HG03457 (cell line): Measurements from ENCODE around the gene LYRM9.
"Not testable (repeated sequence)": the region's sequence is repeated elsewhere in the genome, so short reads cannot be mapped to it uniquely, and the experiment has no call there.

Source experiments
- ATAC-seq: cut with Tn5 transposase; IDR thresholded peaks from one replicate; pipeline ENCODE4 v1.9.1; 2021; ENCODE audit warnings: moderate number of reproducible peaks; ENCODE audit not compliant: unreplicated experiment

The LYRM9 gene

DNA sequence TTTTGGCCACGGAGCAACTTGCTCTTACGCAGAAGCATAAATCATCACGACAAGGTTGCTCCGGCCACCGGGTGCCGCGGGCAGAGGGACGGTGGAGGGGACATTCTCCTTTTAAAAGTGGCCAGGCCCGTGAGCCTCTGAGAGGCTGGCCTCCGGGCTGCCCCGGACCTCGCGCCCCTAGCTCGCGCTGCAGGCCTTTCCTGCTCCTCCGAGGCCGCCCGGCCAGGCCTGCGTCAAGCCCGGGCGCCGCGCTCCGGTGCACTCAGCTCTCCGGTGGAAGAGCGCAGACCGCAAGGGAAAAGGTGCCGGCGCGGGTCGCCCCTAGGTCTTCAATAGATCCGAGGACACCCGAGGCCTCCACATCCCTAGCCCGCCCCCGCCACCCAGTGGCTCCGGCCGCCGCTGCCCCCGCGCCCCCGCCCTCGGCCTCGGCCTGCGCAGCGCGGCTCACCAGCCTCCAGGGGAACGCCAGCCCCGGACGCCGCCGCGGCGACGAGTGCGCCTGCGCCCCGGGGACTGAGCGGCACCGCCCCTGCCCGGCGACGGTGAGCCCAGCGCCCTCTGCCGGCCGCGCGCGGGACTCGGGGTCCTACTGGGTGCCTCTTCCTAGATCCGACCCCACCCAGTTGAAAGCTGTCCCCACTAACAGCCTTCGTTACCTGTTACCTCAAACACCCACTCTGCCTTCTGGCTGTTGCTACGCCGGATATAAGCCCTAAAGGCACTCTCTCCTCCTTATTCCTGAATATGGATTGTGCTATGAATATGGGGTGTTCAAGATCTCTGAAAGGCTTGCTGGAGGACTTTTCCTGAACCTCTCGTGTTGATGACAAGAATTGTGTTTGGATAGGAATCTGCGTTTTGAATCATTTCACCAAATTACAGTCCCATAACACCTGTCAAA lies at the start of gene LYRM9:
Gene LYRM9 (minus strand): TSS at position 500 of the 904 bp plus-strand sequence. CDS start 10,671 bp downstream, outside the sequence.
- peak; percentile 77 for ATAC-seq

DNA sequence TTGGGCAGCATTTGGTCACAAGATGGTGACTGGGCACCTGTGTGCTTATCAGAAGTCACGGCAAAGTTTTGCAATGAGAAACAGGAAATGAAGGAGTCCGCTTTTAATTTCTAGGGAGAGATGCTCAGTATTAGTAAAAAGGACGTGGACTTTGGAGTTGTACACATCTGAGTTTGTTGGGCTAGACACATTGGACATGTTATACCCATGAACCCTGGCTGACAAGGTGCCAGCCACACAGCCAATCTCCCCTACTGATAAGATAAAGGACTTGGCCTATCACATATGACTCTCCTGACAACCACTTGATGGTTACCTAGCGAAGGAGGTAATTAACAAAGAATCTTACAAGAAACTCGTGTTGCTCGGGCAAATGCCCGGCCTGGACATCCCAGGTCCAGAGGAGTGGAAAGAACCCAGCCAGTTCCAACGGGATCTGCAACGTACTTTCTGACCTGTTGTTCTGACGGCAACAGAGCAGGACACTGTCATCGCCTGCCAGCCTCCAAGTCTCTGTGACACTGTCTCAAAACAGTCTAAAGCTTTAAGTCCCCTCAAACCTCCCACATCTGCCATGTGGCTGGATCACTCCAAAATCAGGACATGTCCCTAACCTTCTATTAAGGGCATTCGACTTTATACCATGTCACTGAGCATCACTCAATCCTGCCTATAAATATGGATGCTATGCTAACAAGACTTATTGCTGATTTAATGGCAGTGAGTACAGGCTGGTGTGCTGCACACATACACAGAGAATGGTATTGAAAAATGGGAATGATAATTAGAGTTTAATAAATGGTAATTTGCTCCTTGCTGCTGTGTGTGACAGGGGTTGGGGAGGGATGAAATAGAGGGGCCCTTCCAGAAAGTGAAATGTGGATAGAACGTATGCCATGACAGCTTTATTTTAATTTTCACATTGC lies 47.6 kb upstream of the LYRM9 start:
- ATAC-seq, result no peak

DNA sequence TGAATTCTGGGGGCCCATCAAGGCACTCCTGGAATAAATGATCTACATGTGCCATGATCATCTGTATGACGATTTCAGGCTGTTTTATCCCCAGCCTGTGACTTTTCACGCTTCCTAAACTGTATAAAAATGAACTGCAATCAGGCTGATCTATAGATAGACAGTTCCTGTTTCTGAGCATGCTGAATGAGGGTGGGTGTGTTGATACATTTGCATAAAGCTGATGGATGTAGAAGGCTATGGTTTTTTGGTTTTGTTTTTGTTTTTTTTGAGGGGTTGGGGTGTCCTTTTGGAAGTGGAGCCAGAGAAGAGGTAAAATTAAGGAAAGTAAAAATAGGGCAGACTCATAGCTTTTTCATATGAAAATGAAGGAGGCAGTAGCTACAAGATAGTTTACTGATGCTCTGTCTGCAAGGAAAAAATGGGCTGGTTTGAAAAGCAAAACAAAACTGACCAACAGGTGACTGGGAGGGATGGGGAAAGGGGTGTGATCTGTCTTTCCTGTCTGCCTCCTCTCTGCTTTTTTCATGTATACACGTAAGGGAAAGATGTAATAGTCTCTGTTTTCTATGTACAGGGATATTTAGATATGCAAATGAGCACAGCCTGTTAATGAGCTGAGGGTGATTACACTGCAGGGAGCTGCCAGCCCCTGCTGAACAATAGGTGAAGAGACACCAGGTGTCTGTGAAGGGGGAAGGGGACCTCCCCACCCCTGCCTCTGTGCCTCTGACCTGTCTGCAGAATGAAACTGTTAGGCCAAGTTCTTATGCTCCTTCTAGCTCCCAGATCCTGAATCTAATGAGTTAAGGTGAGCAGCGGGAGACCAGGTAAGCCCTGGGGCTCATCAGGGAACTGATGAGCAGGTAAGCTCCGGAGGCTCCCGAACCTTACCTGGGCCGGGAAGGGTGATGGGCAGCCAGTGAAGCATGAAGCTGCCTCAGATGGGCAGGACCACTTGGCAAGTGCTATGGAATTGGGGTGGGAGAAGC lies 46.6 kb upstream of the LYRM9 start:
- no peak for ATAC-seq

DNA sequence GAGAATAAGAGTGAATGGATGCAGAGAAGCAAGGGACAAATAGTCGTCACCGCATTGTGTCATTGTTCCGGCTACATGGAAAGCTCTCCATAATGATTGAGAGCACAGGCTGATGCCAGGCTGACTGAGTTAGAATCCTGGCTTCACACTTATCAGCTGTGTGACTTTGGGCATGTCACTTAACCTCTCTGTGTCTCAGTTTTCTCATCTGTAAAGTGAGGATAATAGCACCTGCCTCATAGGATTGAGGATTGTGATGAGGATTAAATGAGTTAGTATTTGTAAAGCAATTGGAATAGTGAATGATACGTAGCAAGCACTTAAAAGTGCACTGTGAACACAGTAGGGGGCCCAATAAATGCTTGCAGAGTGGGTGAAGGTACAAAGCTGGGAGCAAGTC lies 45.7 kb upstream of the LYRM9 start:
- no peak for ATAC-seq

DNA sequence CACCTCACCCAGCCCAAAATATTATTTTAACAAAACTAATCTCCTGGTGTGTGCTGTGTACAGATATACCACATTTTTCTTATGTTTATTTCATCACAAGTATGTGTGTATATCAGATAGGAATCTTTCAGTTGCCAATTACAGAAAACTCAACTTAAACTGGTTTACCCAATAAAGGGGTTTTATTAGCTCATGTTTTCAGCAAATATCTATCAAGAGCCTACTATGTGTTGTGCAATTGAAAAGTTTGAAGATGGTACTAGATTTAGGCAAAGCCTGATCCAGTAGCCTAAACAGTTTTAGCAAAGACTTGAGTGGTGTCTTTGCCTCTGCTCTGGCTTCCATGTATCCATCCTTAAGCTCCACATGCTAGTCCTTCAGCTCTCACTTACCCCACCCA lies 45.1 kb upstream of the LYRM9 start:
- no peak for ATAC-seq

DNA sequence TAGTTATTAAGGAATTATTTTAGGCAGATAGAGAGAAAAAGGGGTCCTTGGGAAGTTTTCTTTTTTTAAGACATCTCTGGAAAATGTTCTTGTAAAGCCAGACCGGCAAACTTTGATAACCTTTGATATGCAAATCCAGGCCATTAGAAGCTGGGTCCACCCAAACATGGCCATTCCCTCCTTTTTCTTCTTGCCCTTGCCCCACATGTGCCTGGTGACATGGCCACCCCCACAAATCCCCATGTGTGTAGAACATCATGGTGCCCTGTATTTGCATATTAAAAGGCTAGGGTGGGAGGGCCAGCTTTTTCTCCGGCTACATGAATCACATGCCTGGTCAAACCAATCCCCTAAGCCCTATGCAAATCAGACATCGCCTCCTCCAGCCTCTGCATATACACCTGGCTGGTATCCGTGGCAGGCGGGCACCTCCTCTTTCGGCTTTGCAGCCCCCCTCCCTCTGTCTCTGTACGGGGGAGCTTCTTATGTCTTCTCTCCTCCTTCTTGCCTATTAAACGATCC lies 43.9 kb upstream of the LYRM9 start:
- no peak for ATAC-seq

DNA sequence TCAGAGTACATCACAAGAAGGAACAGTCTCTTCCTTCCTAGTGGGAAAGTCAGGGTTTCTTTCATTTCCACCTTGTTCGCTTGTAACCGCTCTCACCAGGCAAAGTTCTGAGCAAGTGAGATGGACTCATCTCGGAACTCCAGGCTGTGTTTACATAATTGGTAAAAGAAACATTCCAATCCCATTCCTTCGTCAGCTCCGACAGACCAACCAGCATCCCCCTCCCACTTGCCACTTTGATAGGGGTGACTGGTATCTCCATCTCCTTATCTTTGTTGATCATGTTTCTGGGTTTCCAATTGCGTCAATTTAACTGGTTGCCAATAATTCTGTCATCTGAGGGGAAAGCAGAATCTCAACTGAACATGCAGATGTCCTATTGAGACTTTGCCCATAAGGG lies 36.8 kb upstream of the LYRM9 start:
- ATAC-seq, result no peak

DNA sequence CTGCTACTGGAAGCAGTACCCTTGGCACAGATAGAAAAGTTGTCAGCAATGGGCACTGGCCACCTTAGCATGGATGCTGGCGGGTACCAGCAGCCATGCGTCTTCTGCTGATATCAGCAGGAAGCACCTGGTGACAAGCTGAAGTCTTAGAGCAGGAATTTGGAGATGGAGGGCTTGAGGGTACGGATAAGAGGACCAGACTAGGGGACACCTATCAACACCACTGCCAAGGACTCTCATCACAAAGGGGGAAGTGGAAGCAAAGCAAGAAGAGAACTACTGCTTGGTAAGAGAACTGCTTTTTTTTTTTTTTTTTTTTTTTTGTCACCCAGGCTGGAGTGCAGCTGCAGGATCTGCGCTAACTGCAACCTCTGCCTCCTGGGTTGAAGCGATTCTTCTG lies 35.4 kb upstream of the LYRM9 start:
- ATAC-seq, result no peak

DNA sequence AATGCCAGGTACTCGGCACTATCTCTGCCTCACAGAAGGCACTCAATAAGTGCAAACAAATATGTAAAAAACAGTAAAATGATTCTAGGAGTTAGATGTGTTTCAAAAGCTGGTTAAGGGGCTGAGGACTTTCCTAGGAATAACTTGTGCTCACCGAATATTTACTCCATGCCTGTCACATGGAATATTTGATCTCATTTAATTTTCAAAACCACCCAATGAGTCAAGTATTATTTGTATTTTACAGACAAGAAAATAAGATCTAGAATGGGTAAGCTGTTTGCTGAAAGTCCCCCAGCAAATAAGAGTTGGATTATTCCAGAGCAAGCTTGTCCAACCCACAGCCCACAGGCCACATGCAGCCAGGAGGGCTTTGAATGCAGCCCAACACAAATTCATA lies 34.6 kb upstream of the LYRM9 start:
- no peak for ATAC-seq

DNA sequence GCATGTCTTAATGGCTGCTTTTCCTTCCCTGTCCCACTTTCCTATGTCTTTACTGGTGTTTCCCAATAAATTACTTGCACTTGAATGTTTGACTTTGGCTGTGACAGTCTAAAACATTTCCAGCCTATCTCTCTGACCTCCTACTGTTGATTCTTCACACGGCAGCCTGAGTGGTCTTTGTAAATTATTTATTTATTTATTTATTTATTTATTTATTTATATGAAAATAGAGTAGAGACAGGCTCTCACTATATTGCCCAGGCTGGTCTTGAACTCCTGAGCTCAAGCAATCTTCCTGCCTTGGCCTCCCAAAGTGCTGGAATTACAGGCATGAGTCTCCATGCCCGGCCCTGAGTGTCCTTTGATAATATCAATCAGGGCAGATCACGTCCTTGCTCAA lies 28.4 kb upstream of the LYRM9 start:
- no peak for ATAC-seq

DNA sequence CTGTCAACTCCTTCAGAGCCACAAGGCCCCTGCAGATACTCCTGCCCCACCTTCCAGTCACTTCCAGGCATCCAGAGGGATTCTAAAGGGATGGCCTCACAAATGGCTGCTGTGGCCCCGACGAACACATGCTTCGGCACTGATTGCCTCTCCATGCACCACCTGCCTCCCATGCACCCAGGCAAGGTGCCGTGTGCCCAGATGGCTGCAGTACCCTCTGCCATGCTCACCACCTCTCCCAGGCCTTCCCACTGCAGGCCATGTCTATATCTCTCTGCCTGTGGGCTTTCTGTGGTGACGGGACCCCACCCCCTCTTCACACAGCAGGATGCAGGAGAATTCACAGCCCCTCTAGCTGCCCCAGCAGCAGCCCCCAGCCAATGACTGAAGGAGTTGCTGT lies 27.9 kb upstream of the LYRM9 start:
- no peak for ATAC-seq

DNA sequence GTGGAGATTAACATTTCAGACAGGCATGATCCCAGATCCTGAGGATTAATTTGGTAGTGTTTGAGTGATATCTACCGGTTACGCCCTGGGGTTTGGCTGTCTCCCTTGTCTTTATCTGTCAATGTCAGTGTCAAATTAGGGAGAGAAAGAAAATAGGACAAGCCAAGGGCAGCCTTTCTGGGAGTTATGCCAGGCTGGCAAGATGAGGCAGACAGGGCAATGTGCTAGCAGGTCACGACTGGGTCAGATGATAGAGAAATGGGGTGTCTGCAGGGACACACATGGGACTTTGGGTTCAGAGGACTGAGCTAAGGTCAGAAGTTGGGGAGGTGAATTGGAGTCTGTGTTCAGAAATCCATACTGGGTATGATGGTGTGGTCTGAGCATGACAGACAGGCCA lies 27.4 kb upstream of the LYRM9 start:
- no peak for ATAC-seq

DNA sequence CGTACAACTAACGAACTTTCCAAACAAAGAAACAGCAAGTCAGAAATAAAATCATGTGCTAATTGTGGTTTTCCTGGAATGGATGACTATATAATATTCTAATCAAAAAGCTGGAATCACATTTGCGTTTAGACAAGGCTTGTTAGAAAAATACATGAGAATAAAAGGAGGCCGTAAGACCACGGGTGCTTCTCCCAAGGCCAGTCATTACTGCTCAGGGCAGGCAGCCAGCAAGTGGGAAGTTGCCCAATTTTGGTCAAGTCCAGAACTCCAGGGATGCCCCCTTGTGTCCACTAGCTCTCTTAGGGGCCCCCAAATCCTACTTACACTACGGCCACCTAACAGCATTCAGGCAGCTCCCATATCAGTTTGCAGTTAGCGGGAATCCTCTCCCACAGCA lies 25.9 kb upstream of the LYRM9 start:
- no peak for ATAC-seq

DNA sequence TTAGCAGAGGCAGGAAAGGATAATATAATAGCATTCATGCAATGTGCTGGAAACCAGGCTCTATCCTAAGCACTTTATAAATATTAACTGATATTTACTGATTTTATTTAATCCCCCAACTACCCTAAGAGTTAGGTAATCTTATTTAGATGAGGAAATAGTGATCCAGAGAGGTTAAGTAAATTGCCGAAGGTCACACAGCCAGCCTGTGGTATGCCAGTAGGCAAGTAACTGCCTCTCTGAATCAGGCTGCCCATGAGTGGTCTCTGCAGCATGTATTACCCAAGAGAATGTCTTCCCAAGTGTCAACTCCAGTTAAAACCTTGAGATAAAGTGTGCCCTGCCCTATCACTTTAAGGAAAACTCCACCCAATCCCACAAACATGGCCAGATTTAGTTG lies 25.3 kb upstream of the LYRM9 start:
- no peak for ATAC-seq

DNA sequence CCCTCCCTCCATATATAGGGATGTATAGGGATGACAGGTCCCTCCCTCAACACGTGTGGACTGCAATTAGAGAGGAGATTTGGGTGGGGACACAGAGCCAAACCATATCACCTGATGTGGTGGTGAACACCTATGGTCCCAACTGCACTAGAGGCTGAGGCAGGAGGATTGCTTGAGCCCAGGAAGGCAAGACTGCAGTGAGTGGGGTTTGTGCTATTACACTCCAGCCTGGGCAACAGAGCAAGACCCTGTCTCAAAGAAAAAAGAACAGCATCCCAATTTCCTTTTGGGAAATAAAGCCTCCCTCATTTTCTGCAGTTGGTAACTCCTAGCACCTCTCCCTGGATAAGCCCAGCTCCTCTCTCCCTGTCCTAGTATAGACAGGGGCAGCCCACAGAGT lies 23.8 kb upstream of the LYRM9 start:
- no peak for ATAC-seq

DNA sequence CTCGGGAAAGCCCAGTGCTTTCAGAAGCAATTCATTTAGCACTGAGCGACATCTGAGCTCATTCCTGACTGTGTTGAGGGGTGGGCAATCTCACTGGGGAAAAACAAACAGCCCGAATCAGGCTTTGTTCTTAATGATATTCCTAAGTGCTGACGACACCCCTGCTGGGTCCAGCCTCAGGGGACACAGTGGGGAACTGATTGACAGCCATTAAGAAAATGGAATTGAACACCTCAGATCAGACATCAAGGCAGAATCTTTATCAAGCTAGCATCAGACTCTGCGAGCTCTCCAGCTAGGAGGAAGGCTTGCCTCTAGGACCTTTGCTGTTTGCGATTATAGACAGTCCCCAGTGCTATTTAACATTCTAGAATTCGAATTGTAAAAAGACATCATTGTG lies 22.5 kb upstream of the LYRM9 start:
- ATAC-seq, result no peak

DNA sequence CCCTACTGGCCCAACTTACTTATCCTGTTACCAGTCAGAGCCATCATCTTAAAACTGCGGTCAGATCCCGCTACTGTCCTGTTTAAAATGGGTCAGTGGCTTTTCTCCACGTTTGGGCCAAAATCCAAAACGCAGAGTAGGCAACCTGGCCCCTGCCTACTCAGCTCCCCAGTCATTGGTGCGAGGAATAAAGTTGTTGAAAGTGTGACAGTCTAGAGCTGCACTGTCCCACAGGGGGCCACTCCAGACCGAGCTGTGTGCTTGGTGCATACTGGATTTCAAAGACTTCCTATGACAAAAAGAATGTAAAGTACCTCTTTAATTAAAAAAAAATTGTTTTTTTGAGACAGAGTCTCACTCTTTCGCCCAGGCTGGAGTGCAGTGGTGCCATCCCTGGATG lies 21.2 kb upstream of the LYRM9 start:
- no peak for ATAC-seq

DNA sequence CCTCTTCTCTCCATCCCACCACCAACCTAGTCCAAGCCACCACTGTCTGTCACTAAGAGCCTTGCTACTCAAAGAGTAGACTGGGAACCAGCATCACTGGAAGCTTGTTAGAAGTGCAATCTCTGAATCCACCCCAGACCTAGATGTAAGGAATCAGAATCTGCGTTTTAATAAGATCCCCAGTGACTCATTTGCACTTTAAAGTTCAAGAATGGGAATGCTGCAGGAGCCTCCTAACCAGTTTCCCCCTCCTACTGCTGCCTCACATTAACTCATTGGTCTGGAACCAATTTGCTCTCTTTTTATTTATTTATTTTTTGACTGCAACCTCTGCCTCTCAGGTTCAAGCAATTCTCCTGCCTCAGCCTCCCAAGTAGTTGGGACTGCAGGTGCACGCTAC lies 19.8 kb upstream of the LYRM9 start:
- no peak for ATAC-seq

DNA sequence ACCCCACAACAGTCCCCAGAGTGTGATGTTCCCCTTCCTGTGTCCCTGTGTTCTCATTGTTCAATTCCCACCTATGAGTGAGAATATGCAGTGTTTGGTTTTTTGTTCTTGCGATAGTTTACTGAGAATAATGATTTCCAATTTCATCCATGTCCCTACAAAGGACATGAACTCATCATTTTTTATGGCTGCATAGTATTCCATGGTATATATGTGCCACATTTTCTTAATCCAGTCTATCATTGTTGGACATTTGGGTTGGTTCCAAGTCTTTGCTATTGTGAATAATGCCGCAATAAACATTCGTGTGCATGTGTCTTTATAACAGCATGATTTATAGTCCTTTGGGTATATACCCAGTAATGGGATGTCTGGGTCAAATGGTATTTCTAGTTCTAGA lies 19.1 kb upstream of the LYRM9 start:
- ATAC-seq, result not testable (repeated sequence)

DNA sequence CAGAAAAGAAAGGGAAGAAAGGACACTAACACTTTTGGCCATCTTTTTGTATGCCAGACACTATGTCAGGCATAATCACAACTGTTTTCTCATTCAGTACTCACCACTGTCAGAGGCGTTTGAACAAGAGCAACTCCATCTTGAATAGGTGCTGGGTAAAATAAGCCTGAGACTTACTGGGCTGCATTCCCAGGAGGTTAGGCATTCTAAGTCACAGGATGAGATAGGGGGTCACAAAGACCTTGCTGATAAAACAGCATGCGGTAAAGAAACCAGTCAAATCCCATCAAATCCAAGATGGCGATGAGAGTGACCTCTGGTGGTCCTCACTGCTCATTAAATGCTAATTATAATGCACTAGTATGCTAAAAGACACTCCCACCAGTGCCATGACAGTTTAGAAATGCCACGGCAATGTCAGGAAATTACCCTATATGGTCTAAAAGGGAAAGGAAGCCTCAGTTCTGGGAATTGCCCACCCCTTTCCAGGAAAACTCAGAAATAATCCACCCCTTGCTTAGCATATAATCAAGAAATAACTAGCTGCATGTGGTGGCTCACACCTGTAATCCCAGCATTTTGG lies 14.9 kb upstream of the LYRM9 start:
- no peak for ATAC-seq
